C4-2B (cell line): ENCODE measurements around the gene ATAD3C.

ENCODE experiments used
- CTCF ChIP-seq: fragments of 450-650 bp; conservative IDR thresholded peaks from 2 replicates; pipeline ENCODE4 v1.5.1; 2017; ENCODE audit warnings: mild to moderate bottlenecking
- ZFX ChIP-seq: fragments of 450-650 bp; IDR thresholded peaks from 2 replicates; pipeline ENCODE4 v1.6.1; 2017

- TF ChIP-seq CTCF (no peak), ZFX (no peak)
These were observed 41.2 kb downstream of the ATAD3C start for GRCh38 chr1:1490633-1491230.
